ENCODE measurements around the gene ZSCAN5A. TPM values are rescaled to one million over a fixed set of nuclear protein-coding genes. Genes with fewer than 3 reads are reported as not detected.

The ZSCAN5A gene
- total and polyA plus RNA-seq, 5 donors from 2014 or later: 3.5 to 7.9 (median 6.4) TPM

- Histone ChIP-seq H3K27ac (ENCODE audit: insufficient read depth, low read length, poor library complexity, severe bottlenecking) (no peak overlapping the region), H3K4me1 (ENCODE audit: control insufficient read depth, insufficient read depth, low read length, poor library complexity, severe bottlenecking) (peaks cover 10% of the 10 kb centered on the region), H3K27me3 (ENCODE audit: control insufficient read depth, insufficient read depth, low read length) (no peaks in the 10 kb centered on the region), H3K4me3 (ENCODE audit: low read depth, low read length) (no peak overlapping the region), H3K9me3 (ENCODE audit: control insufficient read depth in 2 of 2, low read length in 2 of 2) (no peaks in the 10 kb centered on the region), H3K36me3 (ENCODE audit: control insufficient read depth, insufficient read depth, low read length) (no peaks in the 10 kb centered on the region)
- no peaks in the 10 kb centered on the region for H3K27me3 Mint-ChIP-seq
- H3K4me1 Mint-ChIP-seq: peaks cover 14 to 26% (median 20%) of the 10 kb centered on the region in 4 donors
- peaks cover 37% of the 10 kb centered on the region for H3K36me3 Mint-ChIP-seq
- H3K9me3 Mint-ChIP-seq: no peaks in the 10 kb centered on the region
- DNase-seq (no peak), ATAC-seq (ENCODE audit: low read depth in 2 of 2) (no peak)
- H3K27ac Mint-ChIP-seq: peak overlapping the region in 1 of 3 donors; percentile 78
- H3K4me3 Mint-ChIP-seq: peak overlapping the region in 1 of 4 donors; percentile 12
Observed at GRCh38 chr19:56304243-56304642, 10.4 kb downstream of the ZSCAN5A start.

- H3K4me1 Mint-ChIP-seq: peaks cover 14 to 26% (median 20%) of the 10 kb centered on the region in 4 donors
- Histone ChIP-seq H3K27ac (ENCODE audit: insufficient read depth, low read length, poor library complexity, severe bottlenecking) (no peak overlapping the region), H3K9me3 (ENCODE audit: control insufficient read depth in 2 of 2, low read length in 2 of 2) (no peaks in the 10 kb centered on the region), H3K27me3 (ENCODE audit: control insufficient read depth, insufficient read depth, low read length) (no peaks in the 10 kb centered on the region), H3K36me3 (ENCODE audit: control insufficient read depth, insufficient read depth, low read length) (no peaks in the 10 kb centered on the region), H3K4me1 (ENCODE audit: control insufficient read depth, insufficient read depth, low read length, poor library complexity, severe bottlenecking) (peaks cover 10% of the 10 kb centered on the region), H3K4me3 (ENCODE audit: low read depth, low read length) (peak overlapping the region; percentile 4)
- ATAC-seq (ENCODE audit: low read depth in 2 of 2) (no peak), DNase-seq (peak in 1 of 3 donors; percentile 25)
- no peaks in the 10 kb centered on the region for H3K9me3 Mint-ChIP-seq
- peaks cover 36% of the 10 kb centered on the region for H3K36me3 Mint-ChIP-seq
- no peaks in the 10 kb centered on the region for H3K27me3 Mint-ChIP-seq
- H3K4me3 Mint-ChIP-seq: peak overlapping the region in 1 of 4 donors; percentile 57
- peak overlapping the region in 1 of 3 donors; percentile 82 for H3K27ac Mint-ChIP-seq
Observed at GRCh38 chr19:56301886-56302620, 12.6 kb downstream of the ZSCAN5A start.

- no peaks in the 10 kb centered on the region for H3K36me3 ChIP-seq (ENCODE audit: control insufficient read depth, insufficient read depth, low read length)
- Mint-ChIP-seq H3K27me3 (no peaks in the 10 kb centered on the region), H3K9me3 (no peaks in the 10 kb centered on the region)
Observed at GRCh38 chr19:56301155-56301554, 13.5 kb downstream of the ZSCAN5A start.

GRCh38 chr19:56299688-56300087 is 15.0 kb downstream of the ZSCAN5A start:
- ATAC-seq (ENCODE audit: low read depth in 2 of 2): no peak
- H3K27ac Mint-ChIP-seq: no peak overlapping the region

More at GRCh38 chr19:56301155-56301554, 13.5 kb downstream of the ZSCAN5A start:
- no peaks in the 10 kb centered on the region for H3K9me3 ChIP-seq (ENCODE audit: control insufficient read depth in 2 of 2, low read length in 2 of 2)
- Mint-ChIP-seq H3K4me1 (peaks cover 14 to 26% (median 21%) of the 10 kb centered on the region in 4 donors), H3K27ac (no peak overlapping the region), H3K4me3 (no peak overlapping the region), H3K36me3 (peaks cover 40% of the 10 kb centered on the region)
- DNase-seq (peak in 1 of 3 donors; percentile 9), ATAC-seq (ENCODE audit: low read depth in 2 of 2) (no peak)
- no peak overlapping the region for H3K27ac ChIP-seq (ENCODE audit: insufficient read depth, low read length, poor library complexity, severe bottlenecking)
- no peaks in the 10 kb centered on the region for H3K27me3 ChIP-seq (ENCODE audit: control insufficient read depth, insufficient read depth, low read length)
- H3K4me3 ChIP-seq (ENCODE audit: low read depth, low read length): no peak overlapping the region
- H3K4me1 ChIP-seq (ENCODE audit: control insufficient read depth, insufficient read depth, low read length, poor library complexity, severe bottlenecking): peaks cover 10% of the 10 kb centered on the region

GRCh38 chr19:56297010-56297409 is 17.6 kb downstream of the ZSCAN5A start:
- Mint-ChIP-seq H3K27ac (no peak overlapping the region), H3K9me3 (no peaks in the 10 kb centered on the region), H3K27me3 (no peaks in the 10 kb centered on the region), H3K4me3 (no peak overlapping the region), H3K36me3 (peaks cover 31% of the 10 kb centered on the region), H3K4me1 (peaks cover 8 to 14% (median 13%) of the 10 kb centered on the region in 4 donors)
- H3K4me3 ChIP-seq (ENCODE audit: low read depth, low read length): no peak overlapping the region
- ATAC-seq (ENCODE audit: low read depth in 2 of 2) (no peak), DNase-seq (no peak)
- peaks cover 5% of the 10 kb centered on the region for H3K4me1 ChIP-seq (ENCODE audit: control insufficient read depth, insufficient read depth, low read length, poor library complexity, severe bottlenecking)
- no peaks in the 10 kb centered on the region for H3K9me3 ChIP-seq (ENCODE audit: control insufficient read depth in 2 of 2, low read length in 2 of 2)
- peaks cover 6% of the 10 kb centered on the region for H3K36me3 ChIP-seq (ENCODE audit: control insufficient read depth, insufficient read depth, low read length)
- no peak overlapping the region for H3K27ac ChIP-seq (ENCODE audit: insufficient read depth, low read length, poor library complexity, severe bottlenecking)
- no peaks in the 10 kb centered on the region for H3K27me3 ChIP-seq (ENCODE audit: control insufficient read depth, insufficient read depth, low read length)

More at GRCh38 chr19:56299688-56300087, 15.0 kb downstream of the ZSCAN5A start:
- H3K27me3 Mint-ChIP-seq: no peaks in the 10 kb centered on the region
- Histone ChIP-seq H3K4me3 (ENCODE audit: low read depth, low read length) (no peak overlapping the region), H3K4me1 (ENCODE audit: control insufficient read depth, insufficient read depth, low read length, poor library complexity, severe bottlenecking) (peaks cover 10% of the 10 kb centered on the region), H3K36me3 (ENCODE audit: control insufficient read depth, insufficient read depth, low read length) (peaks cover 3% of the 10 kb centered on the region), H3K27me3 (ENCODE audit: control insufficient read depth, insufficient read depth, low read length) (no peaks in the 10 kb centered on the region), H3K9me3 (ENCODE audit: control insufficient read depth in 2 of 2, low read length in 2 of 2) (no peaks in the 10 kb centered on the region), H3K27ac (ENCODE audit: insufficient read depth, low read length, poor library complexity, severe bottlenecking) (no peak overlapping the region)
- H3K4me3 Mint-ChIP-seq: no peak overlapping the region
- no peak for DNase-seq
- no peaks in the 10 kb centered on the region for H3K9me3 Mint-ChIP-seq
- peaks cover 14 to 26% (median 18%) of the 10 kb centered on the region in 4 donors for H3K4me1 Mint-ChIP-seq
- H3K36me3 Mint-ChIP-seq: peaks cover 32% of the 10 kb centered on the region

GRCh38 chr19:56295531-56296455 is 18.8 kb downstream of the ZSCAN5A start:
- H3K27me3 Mint-ChIP-seq: no peaks in the 10 kb centered on the region
- H3K36me3 Mint-ChIP-seq: peaks cover 36% of the 10 kb centered on the region
- peaks cover 6% of the 10 kb centered on the region for H3K36me3 ChIP-seq (ENCODE audit: control insufficient read depth, insufficient read depth, low read length)
- H3K27me3 ChIP-seq (ENCODE audit: control insufficient read depth, insufficient read depth, low read length): no peaks in the 10 kb centered on the region
- DNase-seq (no peak), ATAC-seq (ENCODE audit: low read depth in 2 of 2) (no peak)
- no peak overlapping the region for H3K27ac ChIP-seq (ENCODE audit: insufficient read depth, low read length, poor library complexity, severe bottlenecking)
- H3K4me3 Mint-ChIP-seq: no peak overlapping the region
- no peaks in the 10 kb centered on the region for H3K9me3 ChIP-seq (ENCODE audit: control insufficient read depth in 2 of 2, low read length in 2 of 2)
- H3K4me3 ChIP-seq (ENCODE audit: low read depth, low read length): no peak overlapping the region
- peaks cover 1 to 11% (median 6%) of the 10 kb centered on the region in 4 donors for H3K4me1 Mint-ChIP-seq
- H3K9me3 Mint-ChIP-seq: no peaks in the 10 kb centered on the region
- H3K4me1 ChIP-seq (ENCODE audit: control insufficient read depth, insufficient read depth, low read length, poor library complexity, severe bottlenecking): no peaks in the 10 kb centered on the region
- peak overlapping the region in 2 of 3 donors; percentile 10 to 28 for H3K27ac Mint-ChIP-seq

GRCh38 chr19:56294549-56294948 is 20.1 kb downstream of the ZSCAN5A start:
- Mint-ChIP-seq H3K27ac (no peak overlapping the region), H3K4me1 (peaks cover 0 to 2% (median under 1%) of the 10 kb centered on the region in 4 donors), H3K36me3 (peaks cover 38% of the 10 kb centered on the region), H3K4me3 (no peak overlapping the region), H3K9me3 (no peaks in the 10 kb centered on the region), H3K27me3 (no peaks in the 10 kb centered on the region)
- no peak for DNase-seq
- no peak overlapping the region for H3K27ac ChIP-seq (ENCODE audit: insufficient read depth, low read length, poor library complexity, severe bottlenecking)
- H3K9me3 ChIP-seq (ENCODE audit: control insufficient read depth in 2 of 2, low read length in 2 of 2): no peaks in the 10 kb centered on the region
- H3K27me3 ChIP-seq (ENCODE audit: control insufficient read depth, insufficient read depth, low read length): no peaks in the 10 kb centered on the region
- ATAC-seq (ENCODE audit: low read depth in 2 of 2): no peak
- H3K4me3 ChIP-seq (ENCODE audit: low read depth, low read length): no peak overlapping the region
- no peaks in the 10 kb centered on the region for H3K4me1 ChIP-seq (ENCODE audit: control insufficient read depth, insufficient read depth, low read length, poor library complexity, severe bottlenecking)
- H3K36me3 ChIP-seq (ENCODE audit: control insufficient read depth, insufficient read depth, low read length): peaks cover 6% of the 10 kb centered on the region
